NCI-H1092 (cell line): ENCODE results near the gene IL32.
"Not testable (repeated sequence)": the region's sequence is repeated elsewhere in the genome, so short reads cannot be mapped to it uniquely, and the experiment has no call there.

Source experiments
- DNase-seq: peaks from one replicate; lab custom pipeline; 2025; lab: John Stamatoyannopoulos, UW

The IL32 gene

DNA sequence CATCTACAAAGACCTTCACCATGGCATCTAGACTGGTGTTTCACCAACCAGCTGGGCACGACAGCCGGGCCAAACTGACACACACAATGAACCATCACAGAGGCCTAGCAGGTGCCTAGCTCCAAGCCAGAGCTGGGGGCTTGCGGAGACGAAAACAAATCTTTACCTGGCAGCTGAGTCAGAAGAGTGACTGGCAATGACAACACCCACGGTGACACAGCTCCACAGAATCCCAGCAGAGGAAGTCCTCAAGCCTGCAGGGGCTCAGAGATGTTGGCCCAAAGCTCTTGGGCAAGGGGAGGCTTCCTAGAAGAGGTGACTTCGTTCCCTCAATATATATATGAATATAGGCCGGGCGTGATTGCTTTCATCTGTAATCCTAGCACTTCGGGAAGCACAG, 13.9 kb upstream of the IL32 start:
- no peak for DNase-seq

DNA sequence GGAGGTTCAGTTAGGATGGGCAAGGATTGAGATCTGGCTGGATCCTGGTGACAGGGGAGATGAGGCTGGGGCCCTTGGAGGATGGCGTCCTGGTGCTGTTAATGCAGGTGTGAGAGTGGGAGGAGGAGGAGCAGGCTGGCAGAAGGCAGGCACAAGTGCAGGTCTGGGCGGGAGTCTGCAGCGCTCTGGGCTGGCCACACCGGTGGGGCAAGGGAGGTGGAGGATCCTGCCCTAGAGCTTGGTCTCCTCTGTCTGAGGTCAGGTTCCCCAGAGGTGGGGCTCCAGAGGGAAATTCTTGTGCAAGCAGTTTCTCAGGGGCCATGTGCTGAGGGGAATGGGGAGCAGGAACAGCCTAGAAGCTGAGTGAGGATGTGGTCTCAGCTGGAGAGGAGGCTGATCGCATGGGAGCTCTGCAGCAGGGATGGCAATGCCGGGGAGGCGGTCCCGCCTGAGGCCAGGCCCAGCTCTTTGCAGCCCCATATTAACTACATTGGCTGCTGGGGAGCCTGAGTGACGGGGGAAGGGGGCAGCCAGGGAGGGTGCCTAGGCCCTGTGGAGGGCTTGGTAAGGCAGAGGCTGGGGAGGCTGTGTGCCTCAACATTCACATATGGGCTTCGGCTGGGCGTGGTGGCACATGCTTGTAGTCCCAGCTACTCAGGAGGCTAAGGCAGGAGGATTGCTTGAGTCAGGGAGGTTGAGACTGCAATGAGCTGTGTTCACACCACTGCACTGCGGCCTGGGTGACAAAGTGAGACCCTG, 12.7 kb upstream of the IL32 start:
- DNase-seq, result not testable (repeated sequence)

DNA sequence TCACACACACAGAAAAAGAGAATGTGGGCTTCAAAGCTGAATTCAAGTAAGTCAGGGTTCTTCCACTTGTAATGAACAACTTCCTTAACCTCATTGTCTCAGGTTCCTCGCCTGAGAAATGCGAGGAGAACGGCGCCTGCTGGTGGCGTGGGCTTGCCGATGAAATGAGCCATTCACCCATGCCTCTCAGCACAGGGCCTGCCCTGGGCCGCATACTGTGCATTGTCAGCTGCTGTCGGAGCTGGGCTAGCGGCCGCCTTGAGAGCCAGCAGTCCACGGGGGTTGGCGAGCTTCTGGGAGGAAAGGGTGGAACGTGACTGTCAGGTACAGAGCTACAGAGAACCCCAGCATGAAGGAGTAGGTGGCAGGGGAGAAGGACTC, 12.1 kb upstream of the IL32 start:
- not testable (repeated sequence) for DNase-seq

DNA sequence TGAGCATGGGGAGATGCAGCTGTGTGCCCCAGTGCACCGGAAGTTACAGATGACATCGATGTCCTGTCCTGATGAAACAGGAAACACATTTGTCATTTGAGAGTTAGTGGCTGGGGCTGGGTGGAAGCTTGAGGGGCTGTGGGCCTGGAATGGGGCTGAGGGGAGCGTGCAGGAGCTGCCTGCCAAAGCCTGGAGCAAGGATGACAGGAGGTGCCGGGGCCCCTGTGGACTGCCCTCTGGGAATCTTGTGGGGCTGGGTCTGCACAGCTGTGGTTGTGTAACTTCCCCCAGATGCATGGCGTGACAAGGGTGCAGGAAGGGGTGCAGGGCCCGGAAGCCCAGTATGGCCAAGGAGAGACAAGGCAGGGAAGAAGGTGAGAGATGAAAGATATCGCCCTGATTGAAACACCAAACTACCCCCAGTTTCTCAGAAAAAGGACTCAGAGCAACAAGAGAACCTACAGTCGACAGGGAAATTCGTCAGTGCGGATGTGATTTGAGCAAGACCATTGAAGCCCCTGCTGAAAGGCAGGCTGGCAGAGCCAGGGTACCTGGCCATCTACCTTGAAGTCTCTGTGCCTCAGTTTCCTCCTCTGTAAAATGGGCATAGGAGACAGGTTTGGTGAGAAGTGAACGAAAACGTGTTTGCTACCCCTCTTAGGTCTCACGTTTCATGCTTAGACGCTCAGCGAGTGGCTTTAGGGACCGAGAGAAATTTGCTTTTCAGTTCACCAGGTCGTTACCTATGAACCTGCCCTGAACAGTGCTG, 10.3 kb upstream of the IL32 start:
- no peak for DNase-seq

DNA sequence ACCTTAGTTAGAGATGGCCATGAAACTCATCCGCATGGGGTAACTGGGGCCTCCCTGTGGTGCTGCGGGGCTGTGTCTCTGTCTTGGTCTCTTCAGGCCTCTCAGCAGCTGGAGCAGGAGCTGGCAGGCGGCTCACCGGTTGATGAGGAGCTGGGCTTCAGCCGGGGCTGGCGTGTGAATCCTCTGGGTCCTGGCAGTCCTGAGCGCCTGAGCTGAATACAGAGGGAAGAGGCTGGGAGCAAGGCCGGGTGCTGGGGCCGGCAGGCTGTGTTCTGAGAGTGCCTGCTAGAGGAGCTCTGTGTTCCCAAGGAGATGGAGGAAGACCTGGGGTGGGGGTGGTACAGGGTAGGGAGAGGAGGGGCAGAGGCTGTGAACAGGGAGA, 9.7 kb upstream of the IL32 start:
- DNase-seq, result not testable (repeated sequence)

DNA sequence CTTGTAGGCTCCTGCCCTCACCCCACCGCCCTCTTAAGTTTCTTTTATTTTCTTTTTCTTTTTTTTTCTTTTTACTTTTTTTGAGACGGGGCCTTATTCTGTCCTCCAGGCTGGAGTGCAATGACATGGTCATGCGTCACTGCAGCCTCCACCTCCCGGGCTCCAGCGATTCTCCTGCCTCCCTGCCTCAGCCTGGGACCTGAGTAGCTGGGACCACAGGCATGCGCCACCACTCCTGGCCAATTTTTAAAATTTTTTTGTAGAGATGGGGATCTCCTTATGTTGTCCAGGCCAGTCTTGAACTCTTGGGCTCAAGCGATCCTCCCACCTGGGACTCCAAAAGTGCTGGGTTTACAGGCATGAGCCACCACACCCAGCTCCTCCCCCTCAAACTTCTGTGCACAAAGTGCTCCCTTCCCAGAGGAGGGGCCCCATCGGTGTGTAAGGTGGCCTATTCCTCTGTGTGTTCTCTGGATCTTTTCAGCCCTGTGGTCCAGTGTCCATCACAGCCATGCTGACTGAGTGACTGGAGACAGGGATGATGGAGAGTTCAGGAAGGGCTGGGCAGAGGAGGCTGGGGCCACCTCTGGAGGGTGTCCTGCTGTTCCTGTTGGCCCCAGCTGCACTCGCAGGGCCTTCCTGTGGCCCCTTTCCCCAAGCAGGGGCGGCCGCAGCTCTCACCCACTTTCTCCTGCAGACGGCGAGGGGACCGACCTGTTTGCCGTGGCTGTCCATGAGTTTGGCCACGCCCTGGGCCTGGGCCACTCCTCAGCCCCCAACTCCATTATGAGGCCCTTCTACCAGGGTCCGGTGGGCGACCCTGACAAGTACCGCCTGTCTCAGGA, 8.9 kb upstream of the IL32 start:
- no peak for DNase-seq

DNA sequence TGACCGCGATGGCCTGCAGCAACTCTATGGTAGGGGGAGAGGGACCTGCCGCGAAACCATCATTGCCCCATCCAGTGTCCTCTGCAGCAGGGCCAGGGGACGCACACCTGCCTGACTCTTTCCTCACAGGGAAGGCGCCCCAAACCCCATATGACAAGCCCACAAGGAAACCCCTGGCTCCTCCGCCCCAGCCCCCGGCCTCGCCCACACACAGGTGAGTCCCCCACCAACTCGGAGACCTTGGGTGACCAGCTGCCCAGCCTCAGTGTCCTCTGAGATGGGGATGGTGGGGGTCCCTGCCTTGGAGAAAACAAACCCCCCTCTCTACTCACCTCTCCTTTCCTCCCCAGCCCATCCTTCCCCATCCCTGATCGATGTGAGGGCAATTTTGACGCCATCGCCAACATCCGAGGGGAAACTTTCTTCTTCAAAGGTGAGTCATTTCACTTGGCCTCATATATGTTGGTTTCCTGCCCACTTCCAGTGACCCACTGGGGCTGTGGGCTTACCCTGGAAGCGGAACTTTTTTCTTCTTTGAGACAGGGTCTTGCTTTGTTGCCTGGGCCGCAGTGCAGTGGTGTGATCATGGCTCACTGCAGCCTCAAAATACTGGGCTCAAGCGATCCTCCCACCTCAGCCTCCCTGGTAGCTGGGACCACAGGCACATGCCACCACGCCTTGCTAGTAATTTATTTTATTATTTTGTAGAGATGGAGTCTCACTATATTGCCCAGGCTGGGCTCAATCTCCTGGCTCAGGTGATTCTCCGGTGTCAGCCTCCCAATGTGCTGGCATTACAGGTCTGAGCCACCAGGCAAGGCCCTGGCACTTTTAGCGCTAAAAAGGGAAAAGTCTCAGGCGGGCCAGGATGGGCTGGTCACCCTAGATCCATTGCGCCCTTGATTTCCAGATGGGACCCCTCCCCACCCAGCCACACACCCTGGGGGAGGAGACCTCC, 8.0 kb upstream of the IL32 start:
- DNase-seq, result no peak

DNA sequence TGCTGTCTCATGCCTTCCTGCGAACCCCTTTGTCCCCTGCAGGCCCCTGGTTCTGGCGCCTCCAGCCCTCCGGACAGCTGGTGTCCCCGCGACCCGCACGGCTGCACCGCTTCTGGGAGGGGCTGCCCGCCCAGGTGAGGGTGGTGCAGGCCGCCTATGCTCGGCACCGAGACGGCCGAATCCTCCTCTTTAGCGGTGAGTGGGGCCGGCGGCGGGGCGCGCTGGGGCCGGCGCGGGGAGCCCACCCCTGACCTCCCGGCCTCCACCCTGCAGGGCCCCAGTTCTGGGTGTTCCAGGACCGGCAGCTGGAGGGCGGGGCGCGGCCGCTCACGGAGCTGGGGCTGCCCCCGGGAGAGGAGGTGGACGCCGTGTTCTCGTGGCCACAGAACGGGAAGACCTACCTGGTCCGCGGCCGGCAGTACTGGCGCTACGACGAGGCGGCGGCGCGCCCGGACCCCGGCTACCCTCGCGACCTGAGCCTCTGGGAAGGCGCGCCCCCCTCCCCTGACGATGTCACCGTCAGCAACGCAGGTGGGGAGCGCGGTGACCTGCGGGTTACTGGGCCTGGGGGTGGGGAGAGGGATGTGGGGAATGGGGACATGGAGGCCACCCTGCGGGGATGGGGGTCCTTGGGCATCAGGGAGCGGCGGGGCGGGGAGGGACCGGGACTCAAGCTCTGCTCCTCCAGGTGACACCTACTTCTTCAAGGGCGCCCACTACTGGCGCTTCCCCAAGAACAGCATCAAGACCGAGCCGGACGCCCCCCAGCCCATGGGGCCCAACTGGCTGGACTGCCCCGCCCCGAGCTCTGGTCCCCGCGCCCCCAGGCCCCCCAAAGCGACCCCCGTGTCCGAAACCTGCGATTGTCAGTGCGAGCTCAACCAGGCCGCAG, 7.1 kb upstream of the IL32 start:
- no peak for DNase-seq

DNA sequence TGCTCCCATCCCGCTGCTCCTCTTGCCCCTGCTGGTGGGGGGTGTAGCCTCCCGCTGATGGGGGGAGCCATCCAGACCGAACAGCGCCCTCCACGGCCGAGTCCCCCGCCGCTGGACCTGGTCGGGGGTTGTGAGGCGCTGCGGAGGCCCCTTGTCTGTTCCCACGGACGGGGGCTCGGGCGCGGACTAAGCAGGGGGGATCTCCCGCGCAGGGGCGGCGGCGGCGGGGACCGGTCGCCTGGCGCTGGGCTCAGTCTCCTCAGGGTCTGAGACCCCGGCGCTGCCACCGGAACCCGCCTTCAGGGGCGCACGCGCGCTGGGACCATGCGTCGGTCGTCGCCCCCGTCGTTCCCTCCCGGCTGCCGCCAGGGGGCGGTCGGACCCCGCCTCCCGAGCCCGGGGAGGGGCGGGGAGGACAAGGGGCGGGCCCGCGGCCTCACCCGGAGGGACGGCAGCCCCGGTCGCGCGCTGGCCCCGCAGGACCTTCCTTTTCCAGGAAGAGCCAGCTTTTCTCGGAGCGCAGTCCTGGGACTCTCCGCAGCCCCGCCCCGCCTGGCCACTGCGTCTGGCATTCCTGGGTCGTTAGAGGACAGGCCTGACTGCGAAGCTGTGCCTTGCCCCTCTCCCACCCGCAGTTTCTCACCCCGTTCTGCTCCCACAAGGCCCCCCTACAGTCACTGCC, 6.3 kb upstream of the IL32 start:
- DNase-seq, result peak; percentile 56

DNA sequence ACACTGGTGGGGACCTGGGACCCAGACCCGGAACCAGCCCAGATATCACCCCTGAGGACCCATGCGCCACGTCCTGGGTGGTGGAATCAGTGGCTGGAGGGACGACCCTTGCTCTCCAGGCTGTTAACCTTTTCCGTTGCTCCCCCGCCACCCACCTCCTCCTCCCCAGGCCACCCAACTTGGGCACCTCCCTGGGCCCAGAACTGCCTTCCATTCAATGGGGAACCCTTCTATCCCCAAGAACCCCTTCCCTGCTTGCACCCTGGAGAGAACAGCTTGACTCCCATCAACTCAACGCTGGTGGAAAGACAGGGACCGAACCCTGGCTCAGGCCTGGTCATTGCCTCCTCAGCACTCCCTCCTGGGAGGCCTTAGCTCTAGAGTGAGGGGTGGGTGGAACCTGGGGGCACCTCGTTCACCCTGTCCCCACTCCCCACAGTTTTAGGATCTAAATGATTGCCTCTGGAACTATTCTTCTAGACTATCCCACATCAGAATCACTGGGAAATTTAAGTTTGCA, 5.7 kb upstream of the IL32 start:
- no peak for DNase-seq

DNA sequence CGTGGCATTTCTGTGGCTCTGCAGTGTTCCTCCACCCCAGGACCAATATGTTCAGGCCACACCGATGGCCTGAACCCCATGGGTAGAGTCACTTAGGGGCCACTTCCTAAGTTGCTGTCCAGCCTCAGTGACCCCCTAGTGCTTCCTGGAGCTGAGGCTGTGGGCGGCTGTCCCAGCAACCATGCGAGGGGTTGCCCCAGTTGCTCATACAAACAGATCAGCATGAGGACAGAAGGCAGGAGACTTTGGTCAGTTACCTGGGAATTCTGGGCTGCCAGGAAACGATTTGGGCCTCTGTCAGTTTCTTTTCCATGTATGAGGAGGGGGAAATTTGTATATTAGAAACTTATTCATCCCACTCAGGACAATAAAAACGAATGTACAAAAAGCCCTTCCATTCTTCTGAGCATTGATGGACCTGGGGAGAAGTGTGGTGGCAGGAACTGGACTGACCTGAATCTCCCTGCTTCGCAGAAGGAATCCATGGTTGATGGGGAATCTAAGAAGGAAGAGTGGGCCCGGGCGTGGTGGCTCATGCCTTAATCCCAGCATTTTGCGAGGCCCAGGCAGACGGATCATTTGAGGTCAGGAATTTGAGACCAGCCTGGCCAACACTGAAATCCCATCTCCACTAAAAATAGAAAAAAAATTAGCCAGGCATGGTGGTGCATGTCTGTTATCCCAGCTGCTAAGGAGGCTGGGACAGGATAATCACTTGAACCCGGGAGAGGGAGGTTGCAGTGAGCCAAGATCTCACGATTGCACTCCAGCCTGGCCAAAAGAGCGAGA, 4.9 kb upstream of the IL32 start:
- no peak for DNase-seq

DNA sequence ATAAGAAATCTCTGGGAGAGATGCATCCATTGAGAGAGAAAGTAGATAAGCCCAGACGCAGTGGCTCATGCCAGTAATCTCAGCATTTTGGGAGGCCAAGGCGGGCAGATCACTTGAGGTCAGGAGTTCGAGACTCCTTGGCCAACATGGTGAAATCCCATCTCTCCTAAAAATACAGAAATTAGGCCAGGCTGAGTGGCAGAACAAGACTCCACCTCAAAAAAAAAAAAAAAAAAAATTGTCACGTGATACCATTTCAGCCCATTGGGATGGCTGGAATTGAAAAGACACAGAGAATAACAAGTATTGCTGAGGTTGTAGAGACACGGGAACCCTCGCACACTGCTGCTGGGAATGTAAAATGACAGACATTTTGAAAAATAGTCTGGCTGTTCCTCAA, 2.9 kb upstream of the IL32 start:
- DNase-seq, result no peak

DNA sequence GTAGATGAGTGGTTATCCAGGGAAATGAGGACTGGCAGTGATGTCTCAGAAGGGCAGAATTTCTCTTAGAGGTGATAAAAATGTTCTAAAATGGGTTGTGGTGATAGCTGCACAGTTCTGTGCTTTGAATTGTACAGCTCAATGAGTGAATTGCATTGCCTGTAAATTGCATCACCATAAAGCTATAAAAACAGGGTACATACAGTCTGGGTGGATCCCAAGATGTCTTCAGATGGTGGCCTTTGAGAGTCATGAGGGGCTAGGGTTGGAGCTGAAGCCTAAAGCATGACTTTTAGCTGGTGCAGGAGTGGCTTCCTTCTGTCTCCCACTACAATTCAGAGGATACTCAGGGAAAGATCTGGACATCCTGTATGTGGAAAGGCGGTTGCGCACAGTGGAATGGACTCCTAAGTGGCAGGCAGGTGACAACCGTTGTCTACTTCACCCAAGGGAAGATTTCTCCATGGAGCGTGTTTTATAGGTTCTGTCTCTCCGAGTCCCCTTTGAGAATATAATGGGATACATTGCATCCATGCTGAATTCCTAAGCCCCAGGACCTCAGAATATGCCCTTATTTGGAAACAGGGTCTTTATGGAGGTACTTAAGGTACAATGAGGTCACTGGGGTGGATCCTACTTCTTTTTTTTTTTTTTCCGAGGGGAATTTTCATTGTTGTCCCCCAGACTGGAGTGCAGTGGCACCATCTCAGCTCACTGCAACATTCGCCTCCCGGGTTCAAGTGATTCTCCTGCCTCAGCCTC, 1.6 kb upstream of the IL32 start:
- DNase-seq, result no peak

DNA sequence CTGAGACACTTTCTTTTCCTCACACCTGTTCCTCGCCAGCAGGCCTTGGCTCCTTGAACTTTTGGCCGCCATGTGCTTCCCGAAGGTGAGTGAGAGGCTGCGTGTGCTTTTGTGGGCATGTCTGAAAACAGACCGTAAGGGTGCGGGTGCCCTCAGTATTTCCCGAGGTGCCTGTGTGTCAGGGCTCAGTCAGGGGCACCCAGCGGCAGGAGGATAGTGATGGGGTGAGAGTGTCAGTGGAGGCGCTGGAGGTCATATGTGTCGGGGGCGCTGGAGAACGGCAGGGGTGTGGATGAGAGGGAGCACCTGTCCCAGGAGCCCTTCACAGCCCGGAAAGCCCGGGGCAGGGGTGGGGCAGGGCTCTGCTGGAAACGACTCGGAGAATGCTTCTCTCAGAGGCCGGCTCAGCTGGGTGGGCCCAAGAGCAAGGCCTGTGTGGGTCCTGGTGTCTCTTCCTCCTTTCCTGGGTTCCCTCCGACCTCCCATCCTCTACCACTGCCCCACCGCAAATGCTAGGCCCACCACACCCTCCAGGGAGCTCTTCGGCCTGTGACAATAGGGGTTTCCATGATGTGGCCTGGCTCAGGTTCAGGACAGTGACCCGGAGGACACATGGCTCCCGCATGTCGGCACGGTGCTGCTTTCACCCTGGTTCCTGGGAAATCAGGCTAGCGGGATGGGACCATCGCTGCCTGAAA, 451 bp downstream of the IL32 start:
- no peak for DNase-seq

DNA sequence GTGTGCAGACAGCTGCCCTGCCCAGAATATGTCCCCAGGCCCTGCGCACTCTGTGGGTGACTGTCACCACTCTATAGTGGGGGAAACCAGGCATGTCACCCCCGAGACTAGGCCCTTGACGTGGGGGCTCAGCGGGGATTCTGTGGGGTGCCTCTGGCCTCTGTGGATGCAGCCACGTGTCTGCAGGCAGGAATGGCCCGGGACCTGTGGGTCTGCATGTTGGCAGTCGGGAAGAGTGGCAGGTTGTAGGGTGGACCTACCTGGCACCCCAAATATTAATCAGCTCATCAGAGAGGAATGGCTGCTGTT, 954 bp downstream of the IL32 start:
- no peak for DNase-seq

DNA sequence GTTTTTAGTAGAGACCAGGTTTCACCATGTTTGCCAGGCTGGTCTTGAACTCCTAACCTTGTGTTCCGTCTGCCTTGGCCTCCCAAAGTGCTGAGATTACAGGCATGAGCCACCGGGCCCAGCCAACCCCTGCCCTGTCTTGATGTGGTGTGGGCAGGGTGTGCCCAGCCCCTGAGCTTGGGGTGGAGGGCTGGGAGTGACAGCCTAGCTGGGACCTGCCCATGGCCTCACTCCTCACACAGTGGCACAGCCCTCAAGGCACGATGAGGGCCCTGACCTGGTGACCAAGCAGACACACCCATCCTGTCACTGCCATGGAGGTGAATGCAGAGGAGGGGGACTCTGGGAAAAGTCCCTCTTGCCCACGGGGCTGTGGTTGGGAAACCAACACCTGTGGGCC, 3.0 kb downstream of the IL32 start:
- DNase-seq, result no peak

DNA sequence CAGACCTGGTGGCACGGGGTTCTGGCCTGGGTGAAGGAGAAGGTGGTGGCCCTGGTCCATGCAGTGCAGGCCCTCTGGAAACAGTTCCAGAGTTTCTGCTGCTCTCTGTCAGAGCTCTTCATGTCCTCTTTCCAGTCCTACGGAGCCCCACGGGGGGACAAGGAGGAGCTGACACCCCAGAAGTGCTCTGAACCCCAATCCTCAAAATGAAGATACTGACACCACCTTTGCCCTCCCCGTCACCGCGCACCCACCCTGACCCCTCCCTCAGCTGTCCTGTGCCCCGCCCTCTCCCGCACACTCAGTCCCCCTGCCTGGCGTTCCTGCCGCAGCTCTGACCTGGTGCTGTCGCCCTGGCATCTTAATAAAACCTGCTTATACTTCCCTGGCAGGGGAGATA, 3.7 kb downstream of the IL32 start:
- DNase-seq, result not testable (repeated sequence)

DNA sequence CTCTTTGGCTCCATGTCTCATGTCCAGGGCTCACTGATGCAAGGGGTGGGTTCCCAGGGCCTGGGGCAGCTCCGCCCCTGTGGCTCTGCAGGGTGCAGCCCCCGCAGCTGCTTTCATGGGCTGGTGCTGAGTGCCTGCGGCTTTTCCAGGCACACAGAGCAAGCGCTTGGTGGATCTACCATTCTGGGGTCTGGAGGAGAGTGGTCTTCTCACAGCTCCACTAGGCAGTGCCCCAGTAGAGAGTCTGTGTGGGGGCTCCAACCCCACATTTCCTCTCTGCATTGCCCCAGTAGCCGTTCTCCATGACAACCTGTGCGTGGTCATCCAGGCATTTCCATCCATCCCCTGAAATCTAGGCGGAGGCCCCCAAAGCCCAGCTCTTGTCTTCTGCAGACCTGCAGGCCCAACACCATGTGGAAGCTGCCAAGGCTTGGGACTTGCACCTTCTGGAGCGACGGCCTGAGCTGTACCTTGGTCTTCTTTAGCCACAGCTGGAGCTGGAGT, 5.2 kb downstream of the IL32 start:
- DNase-seq, result no peak
